H9 (cell line): ENCODE measurements around the gene ESRRA. TPM values are rescaled to one million over a fixed set of nuclear protein-coding genes. Genes with fewer than 3 reads are reported as not detected.
A peak's percentile ranks its signal among the peaks of the same experiment; 100 is the strongest.

Experiments used
- DNase-seq: peaks from one replicate; pipeline ENCODE4 v3.0.0-alpha.2; 2017
- H2AFZ ChIP-seq: one replicate; pipeline ENCODE4 v1.6.1; 2013; ENCODE audit warnings: mild to moderate bottlenecking, low read length, control low read depth, moderate library complexity
- H2AK5ac ChIP-seq: 2 replicates; pipeline ENCODE4 v1.6.1; 2013; ENCODE audit warnings: low read length, control low read depth, mixed read lengths; ENCODE audit not compliant: insufficient read length
- H2BK120ac ChIP-seq: one replicate; pipeline ENCODE4 v1.6.1; 2013; ENCODE audit warnings: low read depth, mild to moderate bottlenecking, low read length, control low read depth, inconsistent platforms; ENCODE audit not compliant: poor library complexity, severe bottlenecking
- H2BK12ac ChIP-seq: 2 replicates; pipeline ENCODE4 v1.6.1; 2013; ENCODE audit warnings: low read length, control low read depth, mixed read lengths, low read depth; ENCODE audit not compliant: insufficient read length
- H2BK15ac ChIP-seq: 2 replicates; pipeline ENCODE4 v1.6.1; 2013; ENCODE audit warnings: low read depth, low read length, control low read depth
- H2BK20ac ChIP-seq: one replicate; pipeline ENCODE4 v1.6.1; 2013; ENCODE audit warnings: low read depth, mild to moderate bottlenecking, low read length, control low read depth, inconsistent platforms; ENCODE audit not compliant: poor library complexity, severe bottlenecking
- H2BK5ac ChIP-seq: 2 replicates; pipeline ENCODE4 v1.6.1; 2013; ENCODE audit warnings: low read length, control low read depth, mixed read lengths; ENCODE audit not compliant: insufficient read length
- H3K14ac ChIP-seq: 2 replicates; pipeline ENCODE4 v1.6.1; 2013; ENCODE audit warnings: low read length, control low read depth; ENCODE audit not compliant: insufficient read depth
- H3K18ac ChIP-seq: 2 replicates; pipeline ENCODE4 v1.6.1; 2013; ENCODE audit warnings: low read depth, mild to moderate bottlenecking, mixed read lengths, low read length, control low read depth; ENCODE audit not compliant: insufficient read length
- H3K23ac ChIP-seq: 2 replicates; pipeline ENCODE4 v1.6.1; 2013; ENCODE audit warnings: low read length, control low read depth, mixed read lengths, low read depth; ENCODE audit not compliant: insufficient read length
- H3K23me2 ChIP-seq: 2 replicates; pipeline ENCODE4 v1.6.1; 2013; ENCODE audit warnings: low read depth, mild to moderate bottlenecking, mixed read lengths, low read length, control low read depth; ENCODE audit not compliant: insufficient read length, poor library complexity, severe bottlenecking
- H3K27ac ChIP-seq: 2 replicates; pipeline ENCODE4 v1.5.1; 2013; ENCODE audit warnings: low read length, control low read depth, mixed read lengths, low read depth; ENCODE audit not compliant: insufficient read length
- H3K27me3 ChIP-seq: 2 replicates; pipeline ENCODE4 v1.6.1; 2013; ENCODE audit warnings: low read length, control low read depth, inconsistent platforms; ENCODE audit not compliant: insufficient read depth
- H3K4ac ChIP-seq: 2 replicates; pipeline ENCODE4 v1.6.1; 2013; ENCODE audit warnings: low read depth, mild to moderate bottlenecking, control low read depth, inconsistent platforms, low read length, moderate library complexity
- H3K4me1 ChIP-seq: 2 replicates; pipeline ENCODE4 v1.6.1; 2013; ENCODE audit warnings: low read length, control low read depth, inconsistent platforms; ENCODE audit not compliant: insufficient read depth
- H3K4me2 ChIP-seq: 2 replicates; pipeline ENCODE4 v1.6.1; 2013; ENCODE audit warnings: low read length, control low read depth, mixed read lengths; ENCODE audit not compliant: insufficient read length, insufficient read depth
- H3K56ac ChIP-seq: 2 replicates; pipeline ENCODE4 v1.6.1; 2013; ENCODE audit warnings: low read depth, mild to moderate bottlenecking, mixed read lengths, low read length, control low read depth; ENCODE audit not compliant: insufficient read length
- H3K79me1 ChIP-seq: 2 replicates; pipeline ENCODE4 v1.6.1; 2013; ENCODE audit warnings: low read depth, mild to moderate bottlenecking, moderate library complexity, low read length, control low read depth, inconsistent platforms; ENCODE audit not compliant: insufficient read depth, poor library complexity, severe bottlenecking
- H3K79me2 ChIP-seq: 2 replicates; pipeline ENCODE4 v1.6.1; 2013; ENCODE audit warnings: low read length, control low read depth, inconsistent platforms; ENCODE audit not compliant: insufficient read depth
- H3K9ac ChIP-seq: 2 replicates; pipeline ENCODE4 v1.6.1; 2013; ENCODE audit warnings: low read length, control low read depth, mixed read lengths; ENCODE audit not compliant: insufficient read length; ENCODE audit errors: extremely low read depth
- H3K9me3 ChIP-seq: one replicate; pipeline ENCODE4 v1.6.1; 2013; ENCODE audit warnings: low read depth, low read length, inconsistent platforms; ENCODE audit not compliant: control insufficient read depth
- H3T11ph ChIP-seq: one replicate; pipeline ENCODE4 v1.6.1; 2013; ENCODE audit warnings: mild to moderate bottlenecking, low read length, control low read depth, inconsistent platforms
- H4K20me1 ChIP-seq: one replicate; pipeline ENCODE4 v1.6.1; 2013; ENCODE audit not compliant: control insufficient read depth, insufficient read length, insufficient read depth
- H4K5ac ChIP-seq: 2 replicates; pipeline ENCODE4 v1.6.1; 2013; ENCODE audit warnings: low read depth, mild to moderate bottlenecking, mixed read lengths, low read length, control low read depth; ENCODE audit not compliant: insufficient read length
- H4K8ac ChIP-seq: replicated peaks from 2 replicates; pipeline ENCODE4 v1.6.1; 2013; ENCODE audit warnings: low read length, control low read depth, mixed read lengths, low read depth; ENCODE audit not compliant: insufficient read length
- H4K91ac ChIP-seq: 2 replicates; pipeline ENCODE4 v1.6.1; 2013; ENCODE audit warnings: low read depth, mild to moderate bottlenecking, moderate library complexity, mixed read lengths, low read length, control low read depth; ENCODE audit not compliant: insufficient read length
- H3K27ac Mint-ChIP-seq, 3 experiments: 2 replicates in 2 of 3; 3 replicates in 1 of 3; pipeline ENCODE4 v1.8.0; 2020 to 2021; ENCODE audit warnings: mixed read lengths in 3 of 3, mild to moderate bottlenecking in 1 of 3, moderate library complexity in 1 of 3
- H3K27me3 Mint-ChIP-seq: 2 replicates; pipeline ENCODE4 v1.8.0; 2021; ENCODE audit warnings: low read depth, mild to moderate bottlenecking, moderate library complexity, mixed read lengths
- H3K36me3 Mint-ChIP-seq, 3 experiments: 2 replicates in 2 of 3; 3 replicates in 1 of 3; pipeline ENCODE4 v1.8.0; 2020 to 2021; ENCODE audit warnings: low read depth in 3 of 3, mixed read lengths in 3 of 3; ENCODE audit not compliant: insufficient read depth in 1 of 3
- H3K4me1 Mint-ChIP-seq, 2 experiments: 2 replicates each; pipeline ENCODE4 v1.8.0; 2020; ENCODE audit warnings: mixed read lengths in 2 of 2
- H3K4me3 Mint-ChIP-seq, 2 experiments: 2 replicates in 1 of 2; 3 replicates in 1 of 2; pipeline ENCODE4 v1.8.0; 2020 to 2021; ENCODE audit warnings: mild to moderate bottlenecking in 2 of 2, mixed read lengths in 2 of 2, moderate library complexity in 1 of 2
- H3K9me3 Mint-ChIP-seq, 2 experiments: 2 replicates in 1 of 2; 3 replicates in 1 of 2; pipeline ENCODE4 v1.8.0; 2020; ENCODE audit warnings: mild to moderate bottlenecking in 2 of 2, mixed read lengths in 2 of 2, moderate library complexity in 1 of 2
- CTCF ChIP-seq: fragments of 200-600 bp; sonication (generic); conservative IDR thresholded peaks from 3 replicates; pipeline ENCODE4 v1.8.0; 2021; ENCODE audit warnings: antibody characterized with exemption, mild to moderate bottlenecking
- WGBS: extraction: QIAGEN DNeasy Blood & Tissue Kit; methylation state at CpG from one replicate; pipeline ENCODE4 v1.1.7; 2013; ENCODE audit warnings: missing lambda C conversion rate, low lambda C conversion rate, mixed read lengths; ENCODE audit not compliant: insufficient read length; ENCODE audit errors: extremely low coverage; 5-methylcytosine and 5-hydroxymethylcytosine counted together
- total RNA-seq: library from RNA; stranded (reverse); gene quantifications from 2 replicates; pipeline ENCODE4 v1.2.1, GENCODE V29; 2021

The ESRRA gene
- total RNA-seq, 1 experiment from 2014 or later: 42.3 TPM

DNA sequence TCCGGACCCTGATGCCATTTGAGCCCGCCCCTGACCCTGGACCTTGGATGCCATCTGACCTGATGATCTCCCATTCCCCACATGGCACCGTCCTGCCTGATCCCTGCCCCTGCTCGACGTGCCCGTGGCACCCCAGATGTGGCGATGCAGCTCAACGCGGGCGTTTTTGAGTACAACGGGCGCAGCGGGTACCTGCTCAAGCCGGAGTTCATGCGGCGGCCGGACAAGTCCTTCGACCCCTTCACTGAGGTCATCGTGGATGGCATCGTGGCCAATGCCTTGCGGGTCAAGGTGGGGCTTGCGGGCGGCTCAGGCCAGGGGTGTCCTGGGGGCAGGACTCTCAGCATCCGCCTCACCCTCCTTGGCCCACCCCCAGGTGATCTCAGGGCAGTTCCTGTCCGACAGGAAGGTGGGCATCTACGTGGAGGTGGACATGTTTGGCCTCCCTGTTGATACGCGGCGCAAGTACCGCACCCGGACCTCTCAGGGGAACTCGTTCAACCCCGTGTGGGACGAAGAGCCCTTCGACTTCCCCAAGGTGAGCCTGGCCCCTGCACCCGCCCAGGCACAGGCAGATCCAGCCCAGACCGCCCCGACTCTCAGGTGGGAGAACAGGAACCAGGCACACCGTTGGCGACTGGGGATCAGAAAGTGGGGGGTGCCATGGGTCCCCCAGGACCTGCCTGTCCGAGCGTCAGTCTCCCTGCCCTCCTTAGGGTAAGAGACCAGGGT lies 42.9 kb upstream of the ESRRA start:
- Histone ChIP-seq H3K27ac (no peak overlapping the region), H3K14ac (no peak overlapping the region), H2AK5ac (no peak overlapping the region), H2BK120ac (no peak overlapping the region), H2BK5ac (no peak overlapping the region), H4K5ac (no peak overlapping the region), H3K9ac (no peak overlapping the region), H3K23me2 (no peaks in the 10 kb centered on the region), H2AFZ (no peak overlapping the region), H2BK12ac (no peak overlapping the region), H4K20me1 (no peaks in the 10 kb centered on the region), H3K79me2 (no peaks in the 10 kb centered on the region), H3K4me2 (no peak overlapping the region), H3K79me1 (no peaks in the 10 kb centered on the region), H4K91ac (no peak overlapping the region), H2BK15ac (no peak overlapping the region), H3K56ac (no peak overlapping the region), H3K27me3 (no peaks in the 10 kb centered on the region), H3K18ac (no peak overlapping the region), H3K23ac (no peak overlapping the region), H3K4ac (no peak overlapping the region), H3T11ph (no peak overlapping the region), H3K9me3 (no peaks in the 10 kb centered on the region), H4K8ac (no peak overlapping the region), H3K4me1 (no peaks in the 10 kb centered on the region), H2BK20ac (no peak overlapping the region)
- no peak overlapping the region; a peak in 1 of 5 replicates for H3K4me3 Mint-ChIP-seq
- 0 out of 7 replicates have a peak overlapping the region, but pooled peaks of 1 of the 3 experiments have one; percentile 31 for H3K27ac Mint-ChIP-seq
- H3K27me3 Mint-ChIP-seq: no peaks in the 10 kb centered on the region
- no CpG with 5 or more reads among the region's 42 CpGs for WGBS
- peaks cover 0 to 8% of the 10 kb centered on the region in 2 experiments; a peak in 3 of 4 replicates for H3K4me1 Mint-ChIP-seq
- no peak for TF ChIP-seq CTCF
- peaks cover 49 to 85% (median 67%) of the 10 kb centered on the region in 3 experiments for H3K36me3 Mint-ChIP-seq
- no peak for DNase-seq
- no peaks in the 10 kb centered on the region for H3K9me3 Mint-ChIP-seq
